GM23248 (cell line): Measurements from ENCODE around the gene AGRN.

Experiments
- EZH2 ChIP-seq: fragments of 200-600 bp; sonication (generic); IDR thresholded peaks from 2 replicates; pipeline ENCODE4 v1.6.1; 2018; ENCODE audit warnings: antibody characterized with exemption, mild to moderate bottlenecking; ENCODE audit not compliant: insufficient read depth, poor library complexity, severe bottlenecking
- EZH2phosphoT487 ChIP-seq: fragments of 200-600 bp; sonication (generic); IDR thresholded peaks from 2 replicates; pipeline ENCODE4 v1.6.1; 2018; ENCODE audit warnings: antibody characterized with exemption, moderate library complexity, mild to moderate bottlenecking, low read depth; ENCODE audit not compliant: insufficient read depth

DNA sequence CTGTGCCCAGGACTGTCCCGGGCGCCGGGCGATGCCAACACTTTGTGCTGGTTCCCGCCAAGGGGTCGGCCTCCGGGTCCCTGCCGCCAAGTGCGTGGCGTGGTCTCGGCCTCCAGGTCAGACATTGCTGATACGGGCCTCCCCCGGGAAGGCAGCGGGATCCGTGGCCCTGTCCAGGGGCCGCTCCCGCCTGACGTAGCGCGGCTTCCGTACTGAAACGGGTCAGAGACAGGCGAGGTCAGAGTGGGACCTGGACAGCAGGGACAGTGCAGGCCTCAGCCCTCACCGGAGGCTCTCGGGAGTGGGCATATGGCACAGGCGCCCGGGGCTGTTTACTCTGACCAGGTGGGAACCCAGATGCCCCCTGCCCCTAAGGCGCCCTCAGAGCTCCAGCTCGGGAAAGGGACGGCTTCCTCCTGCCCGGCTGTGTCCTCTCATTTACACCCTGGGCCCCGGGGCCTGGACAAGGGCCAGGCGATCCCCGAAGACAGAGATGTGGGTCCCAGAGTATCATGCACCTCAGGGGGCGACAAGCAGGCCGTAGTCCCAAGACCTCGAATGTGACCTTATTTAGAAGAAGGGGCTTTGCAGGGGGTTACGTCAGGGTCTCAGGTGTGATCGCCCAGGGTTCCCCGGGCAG lies 63.0 kb downstream of the AGRN start:
- TF ChIP-seq EZH2 (no peak), EZH2phosphoT487 (no peak)
